GM19240 (cell line): ENCODE measurements around the gene GJC1.

Source experiments
- DNase-seq: peaks from one replicate; pipeline ENCODE4 v3.0.0; 2011; ENCODE audit warnings: low spot score; ENCODE audit not compliant: insufficient read length

The GJC1 gene

DNA sequence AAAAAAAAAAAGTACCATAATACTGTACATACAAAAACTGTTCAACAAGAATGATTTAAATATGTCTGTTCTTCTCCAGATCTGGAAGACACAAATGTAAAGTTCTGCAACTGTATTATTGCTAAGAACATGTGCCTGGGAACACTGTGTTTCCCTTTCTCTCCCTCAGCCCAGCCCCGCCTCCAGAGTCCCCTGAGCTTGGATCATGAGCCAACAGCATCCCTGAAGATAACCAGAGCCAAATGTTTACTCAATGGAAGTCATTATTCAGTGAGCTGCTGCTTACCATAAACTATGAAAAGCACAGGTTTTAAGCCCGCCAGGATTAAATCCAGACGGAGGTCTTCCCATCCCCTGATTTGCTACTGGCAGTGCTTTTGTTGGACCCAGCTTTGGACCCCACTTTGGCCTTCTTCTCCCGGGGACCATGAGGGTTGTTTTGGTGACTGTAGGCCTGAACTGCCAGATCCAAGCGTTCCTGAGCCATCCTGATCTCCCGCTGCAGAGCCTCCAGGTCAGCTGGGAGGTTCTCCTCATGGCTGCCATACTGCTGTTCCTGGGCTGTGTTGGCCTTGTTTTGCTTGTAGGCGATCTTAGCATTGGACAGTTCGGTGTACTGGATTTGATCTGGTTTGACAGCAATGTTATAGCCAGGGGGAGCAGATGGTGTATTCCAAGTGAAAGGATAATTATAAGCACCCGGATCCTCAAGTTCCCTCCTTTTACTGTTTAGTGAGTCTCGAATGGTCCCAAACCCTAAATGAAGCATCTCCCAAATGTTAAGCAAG is 25.6 kb downstream of the GJC1 start:
- DNase-seq = no peak

DNA sequence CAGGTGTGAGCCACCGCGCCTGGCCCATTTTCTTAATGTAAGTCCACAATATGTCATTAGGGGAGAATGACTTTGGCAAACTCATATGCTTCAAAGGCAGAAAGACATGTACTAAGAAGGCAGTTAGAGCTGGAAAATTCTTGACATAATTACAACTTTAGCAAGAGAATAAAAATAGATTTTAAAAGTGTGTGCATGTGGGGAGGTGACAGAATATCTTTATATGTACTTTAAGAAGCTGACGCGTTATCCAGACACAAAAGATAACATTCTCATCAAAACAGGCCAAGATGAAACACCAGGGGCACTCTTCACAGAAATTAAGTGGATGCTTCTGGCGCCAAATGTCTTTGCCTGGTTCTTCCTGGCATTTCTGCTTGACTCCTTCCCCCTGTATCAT is 28.2 kb downstream of the GJC1 start:
- no peak for DNase-seq

DNA sequence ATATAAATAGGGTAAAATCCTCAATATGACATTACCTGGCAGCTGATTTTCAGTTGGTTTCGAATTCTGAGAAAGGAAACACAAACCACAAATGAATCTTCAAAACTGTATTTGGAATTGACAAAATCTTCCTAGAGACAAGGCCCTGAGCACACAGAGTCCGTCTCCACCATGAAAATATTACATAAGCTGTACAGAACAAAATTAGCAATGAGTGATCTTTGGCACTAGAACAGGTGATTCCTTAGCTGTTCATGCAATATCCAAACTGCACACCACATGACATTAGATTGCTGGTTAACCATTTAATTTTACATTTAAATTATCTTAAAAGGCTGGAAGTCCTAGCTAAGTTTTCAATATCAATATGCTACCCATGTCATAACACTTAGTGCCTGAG is 31.7 kb downstream of the GJC1 start:
- no peak for DNase-seq

DNA sequence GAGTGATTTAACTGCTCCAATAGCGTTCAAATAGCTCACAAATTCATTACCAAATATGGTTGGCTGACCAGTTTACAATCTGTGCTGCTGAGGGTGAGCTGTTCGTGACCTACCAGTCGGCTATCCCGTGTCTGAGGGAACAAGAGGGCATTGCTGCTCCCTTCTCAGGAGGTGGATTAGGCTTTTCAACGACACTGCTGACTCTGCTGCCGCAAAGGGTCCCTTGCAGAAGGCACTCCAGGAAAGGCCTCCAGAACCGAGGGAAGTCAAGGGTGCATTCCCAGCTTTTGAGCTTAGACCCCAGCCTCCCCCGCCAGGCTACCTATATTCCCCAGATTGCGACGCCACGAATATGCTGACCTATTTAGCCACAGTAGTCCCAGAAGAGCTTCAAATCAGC is 32.3 kb downstream of the GJC1 start:
- DNase-seq = no peak

DNA sequence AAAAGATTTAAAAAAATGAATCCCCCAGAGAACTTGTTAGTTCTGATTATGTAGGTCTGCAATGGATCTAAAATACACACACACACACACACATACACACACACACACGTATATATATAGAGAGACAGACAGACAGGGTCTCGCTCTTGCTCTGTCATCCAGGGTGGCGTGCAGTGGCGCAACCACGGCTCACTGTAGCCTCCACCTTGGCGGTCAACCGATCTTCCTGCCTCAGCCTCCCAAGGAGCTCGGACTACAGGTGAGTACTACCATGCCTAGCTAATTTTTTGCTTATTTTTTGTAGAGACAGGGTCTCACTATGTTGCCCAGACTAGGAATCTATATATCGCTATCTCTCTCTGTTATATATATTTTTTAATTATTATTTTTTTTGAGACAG is 33.4 kb downstream of the GJC1 start:
- no peak for DNase-seq

DNA sequence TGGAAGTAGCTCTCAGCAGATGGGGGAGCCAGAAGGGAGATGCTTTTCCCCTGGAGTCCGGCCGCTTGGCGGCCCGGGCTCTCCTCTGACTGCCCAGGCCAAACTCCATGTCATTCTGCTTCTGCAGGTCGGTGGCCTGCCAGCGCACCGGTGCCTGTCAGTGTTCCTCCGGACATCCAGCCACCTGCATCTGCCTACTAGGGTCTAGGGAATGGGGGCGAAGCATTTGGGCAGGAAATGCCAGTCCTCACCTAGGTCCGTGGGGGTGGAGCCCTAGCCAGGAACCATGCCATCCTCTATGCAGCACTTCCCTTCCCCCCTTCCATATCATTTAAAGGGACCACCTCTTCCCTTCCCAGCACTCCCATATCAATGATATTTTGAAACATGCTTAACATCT is 34.2 kb downstream of the GJC1 start:
- no peak for DNase-seq

DNA sequence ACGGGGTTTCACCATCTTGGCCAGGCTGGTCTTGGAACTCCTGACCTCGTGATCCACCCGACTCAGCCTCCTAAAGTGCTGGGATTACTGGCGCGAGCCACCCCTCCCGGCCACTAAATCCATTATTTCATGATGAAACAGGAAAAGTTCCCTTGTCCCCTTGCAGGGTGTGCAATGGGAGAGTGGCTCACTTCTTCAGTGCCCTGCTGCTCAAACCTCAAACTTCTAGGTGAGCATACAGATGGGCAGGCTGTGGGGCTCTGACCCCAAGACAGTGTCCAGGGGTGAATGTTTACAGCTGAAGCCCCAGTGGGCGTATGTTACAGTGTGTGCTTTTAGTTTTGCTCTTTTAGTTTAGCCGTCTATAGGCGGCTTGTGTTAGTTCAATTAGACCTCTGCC is 34.7 kb downstream of the GJC1 start:
- no peak for DNase-seq

DNA sequence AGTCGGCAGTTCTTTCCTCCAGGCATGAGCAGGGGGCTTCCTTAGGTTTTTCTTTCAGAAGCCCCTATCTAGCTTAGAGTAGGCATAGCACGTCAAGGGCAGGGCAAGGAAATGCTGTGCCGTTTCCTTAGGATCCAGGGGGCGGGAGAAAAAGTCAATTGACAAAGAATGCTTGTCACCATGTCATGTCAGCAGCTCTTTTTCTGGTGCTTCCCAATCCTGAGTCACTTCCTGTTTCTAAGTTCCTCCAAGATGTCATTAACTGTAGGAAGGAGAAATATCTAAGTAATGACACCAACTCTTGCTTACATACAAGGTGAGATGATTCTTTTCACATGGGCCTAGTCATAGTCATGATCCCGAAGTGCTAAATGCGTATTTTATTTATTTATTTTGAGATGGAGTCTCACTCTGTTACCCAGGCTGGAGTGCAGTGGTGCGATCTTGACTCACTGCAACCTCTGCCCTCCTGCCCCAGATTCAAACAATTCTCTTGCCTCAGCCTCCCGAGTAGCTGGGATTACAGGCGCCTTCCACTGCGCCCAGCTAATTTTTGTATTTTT is 35.2 kb downstream of the GJC1 start:
- DNase-seq = no peak

DNA sequence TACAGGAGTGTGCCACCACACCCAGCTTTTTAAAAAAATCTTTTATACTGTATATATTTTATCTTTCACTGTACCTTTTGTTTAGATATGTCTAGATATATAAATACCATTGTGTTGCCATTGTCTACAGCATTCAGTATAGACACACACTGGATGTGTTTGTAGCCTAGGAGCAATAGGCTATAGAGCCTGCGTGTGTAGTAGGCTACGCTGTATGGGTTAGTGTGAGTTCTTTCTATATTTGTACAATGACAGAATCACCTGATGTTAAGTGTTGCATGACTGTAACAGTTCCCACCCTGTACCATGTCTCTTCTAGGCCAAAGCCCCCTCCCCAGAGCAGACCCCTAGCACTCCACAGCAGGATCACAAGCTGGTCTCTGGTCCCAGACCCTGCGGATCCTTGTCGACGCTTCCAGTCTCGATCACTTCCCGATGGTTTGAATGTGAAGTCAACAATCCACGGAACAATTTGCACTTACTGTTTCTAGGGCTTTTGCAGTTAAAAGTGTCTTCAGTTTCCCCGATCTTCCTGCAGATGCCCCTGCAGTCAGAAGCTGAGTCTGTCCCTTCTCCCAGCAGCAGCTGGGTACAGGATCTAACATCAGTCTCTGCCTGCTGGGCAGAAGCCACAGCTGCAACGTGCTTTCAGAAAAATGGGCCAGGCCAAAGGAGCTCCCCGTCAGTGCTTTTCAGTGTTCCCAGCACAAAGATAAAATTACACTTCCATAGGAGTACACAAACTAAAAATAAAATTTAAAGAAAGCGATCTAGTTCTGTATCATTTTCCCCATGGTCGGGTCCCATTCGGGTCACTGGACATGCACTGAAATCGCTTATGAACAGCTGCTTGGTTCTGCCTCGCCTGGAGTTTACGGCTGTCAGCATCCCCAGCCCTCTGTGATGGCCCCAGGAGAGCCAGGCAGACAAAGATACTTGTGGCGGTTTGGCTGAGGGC is 35.9 kb downstream of the GJC1 start:
- DNase-seq = no peak

DNA sequence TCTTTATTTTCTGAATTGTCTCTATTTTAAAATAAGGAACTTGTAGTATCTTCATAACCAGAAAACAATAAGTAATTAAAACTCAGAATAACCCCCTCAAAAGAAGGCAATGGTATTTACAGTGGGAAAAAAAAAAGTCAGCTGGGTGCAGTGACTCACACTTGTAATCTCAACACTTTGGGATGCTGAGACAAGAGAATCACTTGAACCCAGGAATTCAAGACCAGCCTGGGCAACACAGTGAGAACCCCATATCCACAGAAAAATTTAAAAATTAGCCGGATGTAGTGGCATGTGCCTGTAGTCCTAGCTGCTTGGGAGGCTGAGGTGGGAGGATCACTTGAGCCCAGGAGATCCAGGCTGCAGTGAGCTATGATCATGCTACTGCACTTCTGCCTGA is 37.8 kb downstream of the GJC1 start:
- DNase-seq = no peak

DNA sequence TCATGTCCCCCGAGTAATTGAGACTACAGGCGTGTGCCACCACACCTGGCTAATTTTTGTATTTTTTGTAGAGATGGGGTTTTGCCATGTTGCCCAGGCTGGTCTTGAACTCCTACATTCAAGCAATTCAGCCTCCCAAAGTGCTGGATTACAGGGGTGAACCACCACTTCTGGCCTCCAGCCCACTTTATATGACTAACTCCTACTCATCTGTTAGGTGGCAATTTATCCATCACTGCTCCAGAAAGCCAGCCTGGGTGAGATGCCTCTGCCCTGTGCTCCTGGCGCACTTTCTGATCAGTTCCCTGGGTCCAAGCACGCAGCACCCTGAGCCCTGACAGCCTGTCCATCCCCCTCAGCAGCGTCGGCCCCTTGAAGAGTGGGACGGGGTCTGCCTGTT is 41.9 kb downstream of the GJC1 start:
- no peak for DNase-seq

DNA sequence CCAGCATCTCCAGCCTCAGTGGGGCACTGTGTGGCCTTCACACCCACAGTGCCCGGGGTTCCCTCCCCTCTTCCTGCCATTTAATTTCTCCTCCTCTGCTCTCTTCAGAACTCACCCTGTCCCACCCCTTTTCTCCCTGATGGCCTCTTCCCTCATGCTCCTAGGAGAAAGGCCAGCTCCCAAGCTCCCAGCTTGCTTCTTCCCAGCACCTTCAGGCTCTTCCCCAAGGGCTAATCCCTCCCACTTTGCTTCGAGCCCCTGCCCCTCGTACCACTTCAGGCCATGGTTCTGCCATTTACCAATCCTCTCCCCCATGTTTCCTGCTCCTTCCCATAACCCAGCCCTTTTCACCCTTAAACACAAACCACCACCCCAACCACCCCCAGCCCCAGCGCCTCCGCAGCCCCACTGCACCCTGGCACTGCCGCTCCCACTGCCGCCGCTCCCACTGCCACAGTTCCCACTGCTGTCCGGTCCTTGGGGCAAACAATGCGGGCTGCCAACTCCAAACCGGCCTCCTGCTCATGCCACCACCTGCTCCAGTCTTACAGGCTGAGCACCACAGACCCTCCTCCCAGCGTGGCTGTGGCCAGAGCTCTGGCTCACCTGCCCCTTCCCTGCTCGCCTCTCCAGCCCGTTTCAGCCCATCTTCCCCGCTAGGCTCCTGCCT is 42.7 kb downstream of the GJC1 start:
- no peak for DNase-seq

DNA sequence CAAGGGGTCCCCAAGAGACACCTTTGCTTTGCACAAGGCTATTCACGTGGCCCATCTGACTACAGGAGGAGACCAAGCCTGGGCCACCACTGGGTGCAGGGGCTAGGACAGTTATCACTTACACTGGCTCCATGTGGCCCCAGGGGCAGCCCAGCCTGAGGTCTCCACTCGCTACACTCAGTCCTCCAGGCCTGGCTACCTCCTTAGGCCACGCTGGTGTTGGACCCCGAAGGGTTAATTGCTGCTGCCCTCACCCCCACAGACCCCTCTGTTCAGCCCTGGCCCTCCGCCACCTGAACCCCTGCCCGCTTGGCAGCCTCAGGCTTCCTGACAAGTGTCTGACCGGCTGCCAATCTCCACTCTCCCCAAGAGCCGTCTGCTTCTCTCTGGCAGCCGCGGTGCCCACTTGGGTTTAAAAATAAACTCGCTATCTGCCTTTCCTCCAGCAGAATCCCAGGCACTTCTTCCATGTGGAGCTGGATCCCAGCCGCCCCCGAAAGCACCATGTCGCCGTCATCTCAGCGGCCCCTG is 43.5 kb downstream of the GJC1 start:
- no peak for DNase-seq

DNA sequence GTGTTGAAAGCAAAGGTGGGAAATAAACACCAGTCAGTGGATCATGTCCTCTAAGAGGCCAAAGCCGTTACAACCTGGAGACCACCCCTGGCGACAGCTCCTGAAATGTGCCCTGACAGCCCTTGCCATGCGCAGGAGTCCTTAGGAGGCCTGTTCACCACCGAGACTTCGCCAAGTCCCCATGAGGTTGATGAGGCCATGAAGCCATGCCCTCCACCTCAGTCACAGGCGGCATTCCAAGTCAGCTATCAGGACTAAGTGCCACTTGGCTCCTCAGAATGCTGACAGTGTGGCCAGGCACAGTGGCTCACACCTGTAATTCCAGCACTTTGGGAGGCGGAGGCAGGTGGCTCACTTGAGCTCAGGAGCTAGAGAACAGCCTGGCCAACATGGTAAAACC is 44.2 kb downstream of the GJC1 start:
- no peak for DNase-seq

DNA sequence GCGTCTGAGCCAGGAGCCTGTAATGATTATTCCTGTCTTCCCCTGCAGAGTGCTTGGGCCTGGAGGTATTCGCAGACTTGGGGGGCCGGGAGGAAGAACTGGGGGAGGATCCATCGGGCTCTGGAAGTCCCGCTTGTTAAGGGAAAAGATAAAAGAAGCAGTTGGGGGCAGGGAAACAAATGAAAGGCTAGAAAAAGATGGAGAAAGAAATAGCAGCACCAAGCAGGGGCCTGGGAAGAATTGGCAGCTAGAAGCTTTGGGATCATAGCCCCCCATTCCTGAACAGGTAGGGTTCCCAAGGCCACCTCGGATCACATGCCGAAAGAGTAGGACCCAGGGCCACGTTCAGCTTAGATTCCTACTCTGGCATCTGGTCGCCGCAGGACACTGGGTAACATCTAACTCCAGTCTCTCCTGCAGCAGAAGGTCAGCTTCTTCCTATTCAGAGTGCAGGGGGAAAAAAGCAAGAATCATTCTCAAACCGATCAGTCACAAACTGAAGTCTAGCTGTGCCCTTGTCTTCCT is 47.7 kb downstream of the GJC1 start:
- no peak for DNase-seq

DNA sequence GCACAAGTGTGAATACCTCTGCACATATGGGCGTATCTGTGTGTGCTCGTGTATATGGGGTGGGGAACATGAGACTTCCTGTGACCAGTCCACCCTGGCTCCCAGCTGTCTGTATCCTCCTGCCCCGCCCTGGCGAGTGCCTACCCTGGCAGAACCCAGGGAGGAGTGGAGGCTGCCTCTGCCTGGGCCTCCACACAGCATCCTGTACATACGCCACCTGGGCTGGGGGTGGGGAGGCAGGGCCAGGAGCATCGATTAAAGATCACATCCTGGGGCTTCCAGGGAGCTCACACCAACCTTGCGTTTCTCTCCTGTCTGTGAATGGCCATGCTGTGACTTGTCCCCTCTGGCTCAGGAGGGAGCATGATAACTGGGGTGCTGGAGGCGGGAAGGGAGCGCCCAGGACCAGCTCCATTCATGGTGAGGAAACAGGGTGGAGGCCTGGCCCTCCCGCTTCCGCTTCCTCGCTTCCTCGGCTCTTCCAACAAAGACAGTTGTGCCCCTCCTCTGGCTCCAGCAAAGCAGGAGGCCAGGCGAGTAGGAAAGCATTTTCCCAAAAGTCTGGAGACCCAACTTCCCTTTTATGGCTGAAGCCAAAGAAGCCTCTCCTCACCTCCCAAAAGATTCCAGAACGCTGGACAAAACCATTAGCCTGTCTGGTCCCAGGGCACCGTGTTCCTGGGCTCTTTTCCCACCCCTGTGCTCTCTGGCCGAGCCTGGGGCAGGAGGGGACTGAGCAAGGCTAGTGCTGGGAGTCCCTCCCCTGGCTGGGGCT is 48.3 kb downstream of the GJC1 start:
- no peak for DNase-seq

DNA sequence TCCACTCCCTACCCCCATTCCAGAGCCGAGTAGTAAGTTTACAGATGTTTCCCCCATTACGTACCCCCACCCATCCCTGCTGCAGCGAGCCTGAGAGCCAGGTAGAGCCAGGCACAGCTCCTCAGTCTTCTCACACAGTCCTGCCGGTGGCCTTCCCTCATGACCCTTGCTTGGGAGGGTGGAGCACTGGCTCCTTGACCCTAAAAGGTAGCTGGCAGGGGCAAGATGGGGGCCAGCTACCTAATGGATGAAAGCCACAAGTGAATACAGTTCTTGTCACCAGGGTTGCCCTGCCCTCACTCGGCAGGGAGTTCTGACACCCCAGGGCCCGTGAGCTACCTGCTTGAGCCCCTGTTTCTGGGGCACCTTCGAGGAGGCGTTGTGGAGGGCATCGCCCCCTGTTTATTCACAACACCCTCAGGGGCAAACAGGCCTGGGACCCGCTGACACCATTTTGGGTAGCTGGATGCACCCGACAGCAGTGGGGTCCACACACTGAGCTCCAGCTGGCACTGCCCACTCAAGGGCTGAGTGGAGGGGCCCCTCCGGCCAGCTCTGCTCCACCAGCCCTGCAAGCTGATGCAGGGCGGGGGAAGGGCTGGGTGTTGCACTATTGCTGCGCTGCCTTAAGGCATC is 49.1 kb downstream of the GJC1 start:
- DNase-seq = no peak

DNA sequence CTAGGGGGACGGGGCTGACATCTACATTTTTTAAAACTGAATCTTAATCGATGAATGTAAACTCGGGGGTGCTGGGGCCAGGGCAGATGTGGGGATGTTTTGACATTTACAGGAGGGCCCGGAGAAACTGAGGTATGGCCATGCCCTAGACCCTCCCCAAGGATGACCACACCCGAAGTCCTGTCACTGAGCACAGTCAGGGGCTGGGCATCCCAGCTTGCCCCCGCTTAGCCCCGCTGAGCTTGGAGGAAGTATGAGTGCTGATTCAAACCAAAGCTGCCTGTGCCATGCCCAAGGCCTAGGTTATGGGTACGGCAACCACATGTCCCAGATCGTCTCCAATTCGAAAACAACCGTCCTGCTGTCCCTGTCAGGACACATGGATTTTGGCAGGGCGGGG is 49.9 kb downstream of the GJC1 start:
- DNase-seq = no peak

DNA sequence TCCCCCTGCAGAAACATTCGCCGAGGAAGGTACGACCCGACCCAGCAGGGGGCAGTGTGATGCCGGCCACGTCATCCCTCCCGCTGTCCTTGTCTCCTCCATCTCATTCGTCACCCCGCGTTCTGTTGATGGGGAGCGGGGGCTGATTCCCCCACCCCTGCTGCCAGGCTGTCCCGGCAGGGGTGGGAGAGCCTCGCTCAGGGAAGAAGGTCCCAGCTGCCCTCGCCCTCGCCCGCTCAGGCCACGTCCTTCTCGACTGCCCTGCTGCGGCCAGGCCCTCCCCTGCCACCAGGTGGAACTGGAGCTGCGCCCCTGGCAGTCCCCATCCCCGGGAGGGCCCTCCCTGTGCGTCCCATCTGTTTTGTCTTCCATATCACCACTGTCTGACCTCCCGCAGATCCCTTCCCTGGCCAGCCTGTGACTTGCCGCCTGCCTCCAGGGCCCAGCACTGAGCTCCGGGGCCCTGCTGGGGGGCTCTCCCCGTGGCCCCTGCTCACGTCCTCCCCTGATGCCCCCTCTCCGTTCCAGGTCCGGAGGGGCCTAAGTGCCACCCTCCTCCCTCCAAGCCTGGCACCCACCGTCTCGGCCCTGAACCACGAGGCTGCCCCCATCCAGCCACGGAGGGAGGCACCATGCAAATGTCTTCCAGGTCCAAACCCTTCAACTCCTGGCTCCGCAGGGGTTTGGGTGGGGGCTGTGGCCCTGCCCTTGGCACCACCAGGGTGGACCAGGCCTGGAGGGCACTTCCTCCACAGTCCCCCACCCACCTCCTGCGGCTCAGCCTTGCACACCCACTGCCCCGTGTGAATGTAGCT is 50.7 kb downstream of the GJC1 start:
- DNase-seq = peak; percentile 77
